ENCODE measurements around the gene WDR93. TPM values are rescaled to one million over a fixed set of nuclear protein-coding genes. Genes with fewer than 3 reads are reported as not detected.

The WDR93 gene
- total and polyA plus RNA-seq, 2 of the 4 experiments (the other 2 are of a cell fraction) = not detected

DNA sequence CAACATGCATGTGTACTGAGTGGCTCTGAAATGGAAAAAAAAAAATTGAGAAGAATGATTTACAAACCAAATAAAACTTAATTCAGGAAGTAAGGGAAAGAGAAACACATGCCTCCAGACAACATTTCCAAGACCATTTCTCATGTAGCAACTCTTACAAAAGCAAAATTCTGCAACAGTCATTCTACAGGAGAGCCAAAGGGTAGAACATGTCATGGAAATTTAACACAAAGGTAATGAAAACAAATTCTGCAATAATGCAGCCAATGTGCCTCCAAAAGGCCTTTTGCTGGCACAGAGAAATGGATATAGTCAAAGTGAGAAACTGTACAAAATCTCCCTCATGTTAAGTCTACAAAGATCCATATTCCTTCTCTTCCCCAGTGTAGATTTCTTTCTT, 4.1 kb upstream of the WDR93 start:
- ChIA-PET CTCF (no interaction called here), POLR2A (ENCODE audit: unreplicated experiment) (no interaction called here)
- Histone ChIP-seq H2BK5ac (ENCODE audit: low read depth, low read length, poor library complexity, severe bottlenecking) (no peak overlapping the region), H3K9me1 (ENCODE audit: insufficient read depth, low read length) (peaks cover 7% of the 10 kb centered on the region; the same call in 1 of the 2 replicates), H3K27ac (ENCODE audit: insufficient read depth, low read length) (no peak overlapping the region), H2BK15ac (ENCODE audit: low read depth, low read length) (no peak overlapping the region), H3K9me3 (ENCODE audit: control insufficient read depth, insufficient read depth, low read length) (no peaks in the 10 kb centered on the region), H4K8ac (ENCODE audit: low read depth in 2 of 2, low read length in 2 of 2) (no peak overlapping the region), H3K79me1 (ENCODE audit: low read depth in 1 of 2, low read length in 2 of 2) (peaks cover 3 to 6% of the 10 kb centered on the region in 2 experiments; a peak in 2 of 4 replicates), H2BK20ac (ENCODE audit: low read depth, low read length) (no peak overlapping the region), H2AK9ac (replicated peaks; ENCODE audit: low read depth, low read length, poor library complexity) (no peak overlapping the region), H4K5ac (ENCODE audit: low read depth, low read length) (no peak overlapping the region), H4K20me1 (ENCODE audit: insufficient read depth, low read length) (no peaks in the 10 kb centered on the region), H3K4ac (ENCODE audit: low read depth, low read length) (no peak overlapping the region), H3K4me2 (ENCODE audit: low read depth, low read length) (no peak overlapping the region), H3K56ac (ENCODE audit: extremely low read depth, insufficient read depth, low read length) (no peak overlapping the region), H3K4me3 (ENCODE audit: insufficient read depth, low read depth, low read length) (no peak overlapping the region), H3K18ac (ENCODE audit: low read depth, low read length) (no peak overlapping the region), H3K4me1 (ENCODE audit: control insufficient read depth, insufficient read depth, low read length) (peaks cover 2% of the 10 kb centered on the region; the same call in 1 of the 2 replicates), H3K23ac (ENCODE audit: low read depth, low read length) (no peak overlapping the region), H3K9ac (ENCODE audit: low read depth, low read length) (no peak overlapping the region), H4K91ac (ENCODE audit: insufficient read depth, low read depth, low read length) (no peak overlapping the region), H3K36me3 (ENCODE audit: control insufficient read depth, insufficient read depth, low read length) (peaks cover 3% of the 10 kb centered on the region), H3K27me3 (ENCODE audit: control insufficient read depth, insufficient read depth, low read length) (no peaks in the 10 kb centered on the region), H2AK5ac (ENCODE audit: low read depth, low read length) (no peak overlapping the region), H2AFZ (replicated peaks; ENCODE audit: low read length, poor library complexity) (no peak overlapping the region), H2BK120ac (ENCODE audit: low read depth, low read length) (no peak overlapping the region), H3K14ac (replicated peaks; ENCODE audit: low read depth, low read length) (no peak overlapping the region)
- dilution Hi-C loops (cut with HindIII; ENCODE audit: low sequenced_read_pairs, unreplicated experiment) = no loop called here
- intact Hi-C loops (cut with micrococcal nuclease) = no loop called here
- DNase-seq = no peak
- no peak for ATAC-seq (ENCODE audit: low read depth)
- in situ Hi-C loops (cut with MboI; ENCODE audit: low sequenced_read_pairs) = no loop called here
- BruUV-seq (replicated peaks) = no TSS peak
- TF ChIP-seq NFE2L2 (IDR thresholded peaks at IDR 0.05; ENCODE audit: low read depth, low read length) (no peak), MXI1 (IDR thresholded peaks at IDR 0.05; ENCODE audit: borderline replicate concordance, low read depth, low read length) (no peak), SMC3 (IDR thresholded peaks at IDR 0.05; ENCODE audit: low read depth, low read length) (no peak), MAFK (IDR thresholded peaks at IDR 0.05; ENCODE audit: low read depth, low read length) (no peak), RCOR1 (IDR thresholded peaks at IDR 0.05; ENCODE audit: insufficient replicate concordance, low read length) (no peak), BHLHE40 (IDR thresholded peaks at IDR 0.05; ENCODE audit: low read depth, low read length) (no peak), FOS (IDR thresholded peaks at IDR 0.05; ENCODE audit: low read depth, low read length) (no peak), POLR2A (IDR thresholded peaks at IDR 0.05; ENCODE audit: low read depth, low read length) (no peak), CEBPB (IDR thresholded peaks at IDR 0.05; ENCODE audit: low read depth, low read length) (no peak)
- TF ChIP-seq, protein P1, sequence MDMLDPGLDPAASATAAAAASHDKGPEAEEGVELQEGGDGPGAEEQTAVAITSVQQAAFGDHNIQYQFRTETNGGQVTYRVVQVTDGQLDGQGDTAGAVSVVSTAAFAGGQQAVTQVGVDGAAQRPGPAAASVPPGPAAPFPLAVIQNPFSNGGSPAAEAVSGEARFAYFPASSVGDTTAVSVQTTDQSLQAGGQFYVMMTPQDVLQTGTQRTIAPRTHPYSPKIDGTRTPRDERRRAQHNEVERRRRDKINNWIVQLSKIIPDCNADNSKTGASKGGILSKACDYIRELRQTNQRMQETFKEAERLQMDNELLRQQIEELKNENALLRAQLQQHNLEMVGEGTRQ (IDR thresholded peaks at IDR 0.05; ENCODE audit: low read depth, low read length) = no peak
- TF ChIP-seq, protein P2, sequence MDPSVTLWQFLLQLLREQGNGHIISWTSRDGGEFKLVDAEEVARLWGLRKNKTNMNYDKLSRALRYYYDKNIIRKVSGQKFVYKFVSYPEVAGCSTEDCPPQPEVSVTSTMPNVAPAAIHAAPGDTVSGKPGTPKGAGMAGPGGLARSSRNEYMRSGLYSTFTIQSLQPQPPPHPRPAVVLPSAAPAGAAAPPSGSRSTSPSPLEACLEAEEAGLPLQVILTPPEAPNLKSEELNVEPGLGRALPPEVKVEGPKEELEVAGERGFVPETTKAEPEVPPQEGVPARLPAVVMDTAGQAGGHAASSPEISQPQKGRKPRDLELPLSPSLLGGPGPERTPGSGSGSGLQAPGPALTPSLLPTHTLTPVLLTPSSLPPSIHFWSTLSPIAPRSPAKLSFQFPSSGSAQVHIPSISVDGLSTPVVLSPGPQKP (IDR thresholded peaks at IDR 0.05; ENCODE audit: borderline replicate concordance, low read depth, low read length) = no peak

Data from IMR-90 (cell line).